Mononuclear cell (primary cell): ENCODE measurements around the gene LDLRAP1. TPM values are rescaled to one million over a fixed set of nuclear protein-coding genes. Genes with fewer than 3 reads are reported as not detected.

Source experiments
- H3K27me3 ChIP-seq: 2 replicates; pipeline ENCODE4 v1.6.0; 2011; ENCODE audit warnings: low read length, control low read depth; ENCODE audit not compliant: insufficient read depth
- H3K4me1 ChIP-seq: 2 replicates; pipeline ENCODE4 v1.5.1; 2011; ENCODE audit warnings: mild to moderate bottlenecking, low read length, control low read depth; ENCODE audit not compliant: insufficient read depth
- H3K4me3 ChIP-seq: 2 replicates; pipeline ENCODE4 v1.5.1; 2011; ENCODE audit warnings: mild to moderate bottlenecking, low read length, moderate library complexity
- H3K9me3 ChIP-seq: 2 replicates; pipeline ENCODE4 v1.5.1; 2011; ENCODE audit warnings: low read depth, mild to moderate bottlenecking, control low read depth, low read length
- total RNA-seq: library from RNA; depleted of rRNA; stranded (reverse); fragments of >200 nt; gene quantifications from one replicate; pipeline ENCODE4 v1.2.3, GENCODE V29; 2012

LDLRAP1 gene
- total RNA-seq, 1 donor, result 34.5 TPM

GRCh38 chr1:25609921-25610320, 66.5 kb downstream of the LDLRAP1 start:
- H3K9me3 ChIP-seq, result no peaks in the 10 kb centered on the region
- H3K4me1 ChIP-seq, result peaks cover 7% of the 10 kb centered on the region
- H3K4me3 ChIP-seq, result no peak overlapping the region
- peaks cover 4% of the 10 kb centered on the region for H3K27me3 ChIP-seq

DNA sequence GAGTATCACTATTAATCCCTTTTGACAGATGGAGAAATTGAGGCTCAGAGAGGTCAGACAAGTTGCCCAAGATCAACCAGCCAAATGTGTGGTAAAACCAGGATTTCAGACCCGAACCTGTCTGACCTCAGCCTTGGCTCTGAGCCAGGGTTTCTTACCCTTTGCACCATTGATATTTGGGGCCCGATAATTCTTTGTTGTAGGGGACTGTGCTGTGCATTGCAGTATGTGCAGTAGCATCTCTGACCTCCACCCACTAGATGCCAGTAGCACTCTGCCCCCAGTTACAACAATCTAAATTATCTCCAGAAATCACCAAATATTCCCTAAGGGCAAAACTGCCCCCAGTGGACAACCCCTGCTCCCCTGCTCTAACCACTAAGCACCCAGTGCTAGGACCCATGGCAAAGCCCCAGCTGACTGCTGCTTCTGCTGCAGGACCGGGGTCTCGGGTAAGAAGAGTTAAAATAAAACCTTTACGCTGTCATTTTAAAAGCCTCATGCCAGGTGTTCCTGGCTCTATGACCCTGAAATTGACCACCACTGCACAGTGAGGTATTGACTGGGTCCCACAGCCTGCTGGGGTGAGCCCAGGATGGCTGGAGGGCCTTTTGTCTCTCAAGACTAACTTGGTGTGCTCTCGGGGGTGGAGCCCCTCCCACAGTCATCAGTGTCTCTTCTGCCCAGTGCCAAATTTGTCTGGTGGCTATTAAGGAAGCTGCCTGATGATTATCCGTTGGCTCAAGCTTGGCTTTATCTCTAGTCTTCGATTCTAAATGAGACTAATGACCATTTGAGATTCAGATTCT, 67.6 kb downstream of the LDLRAP1 start:
- peaks cover 4% of the 10 kb centered on the region for H3K27me3 ChIP-seq
- H3K9me3 ChIP-seq, result no peaks in the 10 kb centered on the region
- H3K4me3 ChIP-seq, result no peak overlapping the region
- peaks cover 18% of the 10 kb centered on the region for H3K4me1 ChIP-seq

DNA sequence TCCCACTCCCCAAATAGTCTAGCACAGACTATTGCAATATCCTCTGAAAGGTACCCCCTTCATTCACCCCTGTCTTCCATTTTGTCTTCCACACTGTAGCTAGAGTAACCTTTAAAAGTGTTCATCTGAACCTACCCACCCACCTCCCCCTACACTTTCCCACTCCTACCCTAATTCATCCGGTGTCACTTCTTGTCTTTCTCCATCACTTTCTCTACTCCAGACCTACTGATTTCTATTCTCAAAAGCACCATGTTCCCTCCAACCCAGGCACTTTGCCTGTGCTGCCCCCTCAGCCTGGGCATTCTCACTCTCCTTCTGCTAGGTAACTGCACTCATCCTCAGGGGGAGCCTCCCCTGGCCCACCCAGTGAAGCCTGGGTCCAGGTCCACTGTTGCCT, 68.4 kb downstream of the LDLRAP1 start:
- peaks cover 4% of the 10 kb centered on the region for H3K27me3 ChIP-seq
- no peaks in the 10 kb centered on the region for H3K9me3 ChIP-seq

GRCh38 chr1:25612421-25612820, 69.0 kb downstream of the LDLRAP1 start:
- Histone ChIP-seq H3K27me3 (peaks cover 4% of the 10 kb centered on the region), H3K4me1 (peaks cover 20% of the 10 kb centered on the region), H3K4me3 (no peak overlapping the region), H3K9me3 (no peaks in the 10 kb centered on the region)

More for the DNA sequence above, 68.4 kb downstream of the LDLRAP1 start:
- Histone ChIP-seq H3K4me3 (no peak overlapping the region), H3K4me1 (peaks cover 20% of the 10 kb centered on the region)

DNA sequence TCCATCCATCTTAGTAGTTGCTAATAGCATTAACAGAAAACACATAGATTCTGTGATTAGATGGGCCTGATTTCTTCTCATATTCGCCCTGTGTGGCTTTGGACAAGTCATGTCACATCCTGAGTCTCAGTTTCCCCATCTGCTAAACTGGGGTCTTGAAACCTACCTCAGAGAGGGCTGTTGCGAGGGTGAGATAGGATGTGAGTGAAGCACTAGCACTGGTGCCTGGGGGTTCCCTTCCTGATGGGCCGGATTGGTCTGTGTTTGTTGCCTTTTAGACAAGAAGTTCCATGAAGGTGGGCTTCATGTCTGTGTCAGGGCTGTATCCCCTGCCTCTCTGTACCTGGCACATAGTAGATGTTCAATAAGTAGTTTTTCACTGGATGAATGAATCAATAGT, 69.7 kb downstream of the LDLRAP1 start:
- Histone ChIP-seq H3K27me3 (peaks cover 4% of the 10 kb centered on the region), H3K9me3 (no peaks in the 10 kb centered on the region), H3K4me1 (peaks cover 27% of the 10 kb centered on the region), H3K4me3 (no peak overlapping the region)

DNA sequence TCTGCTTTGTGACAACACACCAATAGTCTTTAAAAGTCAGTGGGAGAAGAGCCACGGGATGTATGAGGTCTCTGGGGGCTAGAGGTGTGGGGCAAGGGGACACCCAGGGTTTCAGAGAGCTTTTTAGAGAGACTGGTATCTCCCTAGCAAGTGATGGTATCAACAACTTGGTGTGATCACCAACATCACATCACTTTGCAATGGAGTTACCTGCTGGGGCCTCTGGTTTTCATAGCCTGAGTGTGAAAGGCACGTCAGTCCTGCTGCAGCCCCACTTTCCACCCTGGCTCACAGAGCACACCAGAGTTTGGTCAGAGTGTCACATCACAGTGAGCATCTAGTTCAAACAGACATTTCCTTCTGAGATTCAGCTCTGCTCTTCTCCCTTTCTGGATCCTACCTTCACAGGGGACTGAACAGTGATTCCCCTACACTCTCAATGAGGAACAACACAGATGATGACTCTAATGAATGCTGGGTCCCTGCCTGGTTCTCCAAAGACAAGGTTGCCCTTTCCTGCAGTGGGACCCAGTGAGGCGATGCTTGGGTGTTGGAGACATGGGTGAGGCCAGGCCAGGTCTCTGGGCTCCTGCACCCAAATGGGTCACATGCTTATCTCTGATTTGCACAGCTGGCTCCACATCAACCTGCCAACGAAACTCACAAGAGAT, 71.2 kb downstream of the LDLRAP1 start:
- no peak overlapping the region for H3K4me3 ChIP-seq
- H3K9me3 ChIP-seq, result no peaks in the 10 kb centered on the region
- peaks cover 39% of the 10 kb centered on the region for H3K4me1 ChIP-seq
- no peaks in the 10 kb centered on the region for H3K27me3 ChIP-seq

- H3K4me3 ChIP-seq, result no peak overlapping the region
- H3K9me3 ChIP-seq, result no peaks in the 10 kb centered on the region
- no peaks in the 10 kb centered on the region for H3K27me3 ChIP-seq
- H3K4me1 ChIP-seq, result peaks cover 44% of the 10 kb centered on the region
These were observed 71.8 kb downstream of the LDLRAP1 start for GRCh38 chr1:25615172-25615541.

DNA sequence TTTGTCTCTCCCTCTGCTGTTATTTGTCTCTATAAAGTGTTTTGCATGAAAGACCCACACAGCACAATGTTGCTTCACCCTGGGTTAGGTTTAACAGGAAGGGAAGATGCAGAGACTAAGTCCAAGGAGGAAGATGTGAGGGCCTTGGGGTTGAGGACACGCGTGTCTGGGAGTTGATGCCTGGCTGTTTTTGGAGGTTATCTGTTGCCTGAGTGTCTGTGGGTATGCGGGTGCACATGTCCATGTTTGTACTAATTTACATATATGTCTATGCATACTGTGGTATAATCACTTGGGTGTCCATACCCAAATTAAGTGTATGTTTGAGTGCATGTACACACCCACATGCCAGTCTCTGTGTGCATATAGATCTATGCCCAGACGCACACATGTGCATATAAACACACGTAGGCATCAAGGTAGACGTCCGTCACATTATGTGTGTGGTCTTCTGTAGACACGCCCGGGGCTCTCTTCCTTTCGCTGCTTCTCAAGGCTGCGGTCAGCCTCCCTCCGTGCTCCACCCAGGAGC, 72.2 kb downstream of the LDLRAP1 start:
- Histone ChIP-seq H3K9me3 (no peaks in the 10 kb centered on the region), H3K4me3 (peak overlapping the region; percentile 40), H3K27me3 (no peaks in the 10 kb centered on the region), H3K4me1 (peaks cover 48% of the 10 kb centered on the region)

DNA sequence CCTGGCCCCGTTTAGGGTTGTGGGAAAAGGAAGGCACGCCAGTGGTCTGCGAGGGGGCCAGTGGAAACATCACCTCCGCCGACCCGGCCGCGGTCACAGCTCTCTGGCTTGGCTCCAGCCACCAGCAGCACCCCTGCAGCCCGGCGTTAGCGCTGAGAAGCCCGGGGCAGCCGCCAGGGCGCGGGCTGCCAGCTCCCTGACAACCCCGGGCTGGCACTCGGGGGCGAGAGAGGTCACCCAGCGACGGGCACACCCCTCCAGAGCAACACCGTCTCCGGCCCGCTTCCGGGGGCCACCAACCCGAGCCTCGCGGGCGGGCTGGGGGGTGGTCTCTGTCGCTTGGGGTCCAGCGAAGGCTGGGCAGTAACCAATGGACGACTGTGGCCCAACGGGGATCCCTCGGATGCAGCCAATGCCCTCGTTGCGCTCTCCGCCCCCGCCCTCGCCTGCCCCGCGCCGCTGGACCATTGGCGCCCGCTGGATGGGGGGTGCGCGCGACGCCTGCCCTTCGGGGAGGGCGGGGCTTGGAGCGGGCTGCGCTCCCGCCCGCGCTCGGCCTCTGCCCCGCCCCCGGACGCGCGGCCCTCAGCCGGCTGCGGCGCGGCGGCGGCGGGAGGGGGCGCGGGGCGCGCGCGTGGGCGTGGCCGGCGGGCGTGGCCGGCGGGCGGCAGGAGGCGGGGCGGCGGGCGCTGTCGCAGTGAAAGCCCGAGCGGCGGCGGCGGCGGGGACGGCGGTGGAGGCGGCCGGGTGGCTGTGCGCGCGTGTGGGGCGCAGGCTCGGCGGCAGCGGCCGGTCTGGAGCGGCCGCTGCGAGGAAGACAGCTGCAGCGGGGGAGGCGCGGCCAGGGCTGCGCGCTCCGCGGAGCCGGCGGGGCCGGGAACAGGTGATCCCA, 72.9 kb downstream of the LDLRAP1 start, which contains the start of gene MAN1C1:
MAN1C1 (plus strand) TSS at position 697 of the 892 bp plus-strand sequence. CDS start 1,007 bp downstream, outside the sequence.
- H3K9me3 ChIP-seq, result no peaks in the 10 kb centered on the region
- no peaks in the 10 kb centered on the region for H3K27me3 ChIP-seq
- H3K4me1 ChIP-seq, result peaks cover 53% of the 10 kb centered on the region
- peak within 1 kb of the TSS; percentile 68 for H3K4me3 ChIP-seq

- Histone ChIP-seq H3K27me3 (no peaks in the 10 kb centered on the region), H3K9me3 (no peaks in the 10 kb centered on the region), H3K4me3 (peak overlapping the region; percentile 68), H3K4me1 (peaks cover 55% of the 10 kb centered on the region)
These were observed 73.7 kb downstream of the LDLRAP1 start for GRCh38 chr1:25616987-25617624.

DNA sequence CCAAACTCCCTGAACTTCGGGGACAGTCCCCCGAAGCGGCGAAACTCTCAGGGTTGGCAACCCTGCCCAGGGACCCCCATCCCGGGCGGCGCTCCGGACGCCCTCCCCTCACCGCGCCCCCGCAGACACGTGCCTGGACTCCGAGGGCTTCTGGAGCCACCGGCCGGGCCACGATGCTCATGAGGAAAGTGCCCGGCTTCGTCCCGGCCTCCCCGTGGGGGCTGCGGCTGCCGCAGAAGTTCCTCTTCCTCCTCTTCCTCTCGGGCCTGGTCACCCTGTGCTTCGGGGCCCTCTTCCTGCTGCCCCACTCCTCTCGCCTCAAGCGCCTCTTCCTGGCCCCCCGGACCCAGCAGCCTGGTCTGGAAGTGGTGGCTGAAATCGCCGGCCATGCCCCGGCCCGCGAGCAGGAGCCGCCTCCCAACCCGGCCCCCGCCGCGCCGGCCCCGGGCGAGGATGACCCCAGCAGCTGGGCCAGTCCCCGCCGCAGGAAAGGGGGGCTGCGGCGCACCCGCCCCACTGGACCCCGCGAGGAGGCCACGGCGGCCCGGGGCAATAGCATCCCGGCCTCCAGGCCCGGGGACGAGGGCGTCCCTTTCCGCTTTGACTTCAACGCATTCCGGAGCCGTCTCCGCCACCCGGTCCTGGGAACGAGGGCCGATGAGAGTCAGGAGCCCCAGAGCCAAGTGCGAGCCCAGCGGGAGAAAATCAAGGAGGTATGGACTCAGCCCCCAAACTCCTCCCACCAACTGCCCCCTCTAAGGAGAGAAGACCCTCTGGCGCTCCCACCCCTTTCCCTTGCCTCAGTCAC, 74.4 kb downstream of the LDLRAP1 start:
- Histone ChIP-seq H3K4me1 (peaks cover 60% of the 10 kb centered on the region), H3K4me3 (peak overlapping the region; percentile 68)

GRCh38 chr1:25618433-25618808, 75.0 kb downstream of the LDLRAP1 start:
- H3K27me3 ChIP-seq, result no peaks in the 10 kb centered on the region
- peak overlapping the region; percentile 68 for H3K4me3 ChIP-seq
- no peaks in the 10 kb centered on the region for H3K9me3 ChIP-seq
- H3K4me1 ChIP-seq, result peaks cover 60% of the 10 kb centered on the region

More for the DNA sequence above, 74.4 kb downstream of the LDLRAP1 start:
- no peaks in the 10 kb centered on the region for H3K9me3 ChIP-seq
- H3K27me3 ChIP-seq, result no peaks in the 10 kb centered on the region
